Upper lobe of left lung (tissue), 6 donors: ENCODE measurements around the gene MC1R. TPM values are rescaled to one million over a fixed set of nuclear protein-coding genes. Genes with fewer than 3 reads are reported as not detected.

Source experiments
- ATAC-seq, 2 donors: fragments of 200-7000 bp; cut with Tn5 transposase; one replicate each; pipeline ENCODE4 v1.9.1; 2022; ENCODE audit warnings: mild to moderate bottlenecking in 2 of 2, moderate library complexity in 2 of 2; ENCODE audit not compliant: low FRiP score in 2 of 2
- DNase-seq, 2 donors: peaks; one replicate each; pipeline ENCODE4 v3.0.0-alpha.2; 2019 to 2020
- H3K27ac ChIP-seq, 4 donors: fragments of 200-600 bp; sonication (generic); one replicate each; pipeline ENCODE4 v1.5.1; 2016 to 2019
- H3K27me3 ChIP-seq, 4 donors: fragments of 200-600 bp; sonication (generic); one replicate each; pipeline ENCODE4 v1.5.1; 2017 to 2019
- H3K36me3 ChIP-seq, 4 donors: fragments of 200-600 bp; sonication (generic); one replicate each; pipeline ENCODE4 v1.5.1; 2016 to 2019
- H3K4me1 ChIP-seq, 4 donors: fragments of 200-600 bp; sonication (generic); one replicate each; pipeline ENCODE4 v1.5.1; 2018 to 2019
- H3K4me3 ChIP-seq, 4 donors: fragments of 200-600 bp; sonication (generic); one replicate each; pipeline ENCODE4 v1.5.1; 2017 to 2019; ENCODE audit warnings: mild to moderate bottlenecking in 2 of 4, moderate library complexity in 1 of 4
- H3K9me3 ChIP-seq, 4 donors: fragments of 200-600 bp; sonication (generic); one replicate each; pipeline ENCODE4 v1.5.1; 2018 to 2019
- CTCF ChIP-seq, 6 experiments: fragments of 450-650 bp in 4 of 6; fragments of 200-600 bp in 2 of 6; sonication (generic) in 2 of 6; IDR thresholded peaks; one replicate each; pipeline ENCODE4 v1.5.1; 2016 to 2019; ENCODE audit warnings: antibody characterized with exemption in 6 of 6
- EP300 ChIP-seq, 4 donors: sonication (generic); formaldehyde crosslinking; IDR thresholded peaks; one replicate each; pipeline ENCODE4 v1.5.1; 2017; ENCODE audit warnings: antibody characterized with exemption in 4 of 4, control low read depth in 2 of 4
- POLR2A ChIP-seq, 4 donors: fragments of 450-650 bp; IDR thresholded peaks; one replicate each; pipeline ENCODE4 v1.5.1; 2016 to 2017; ENCODE audit warnings: antibody characterized with exemption in 4 of 4, mild to moderate bottlenecking in 2 of 4
- POLR2AphosphoS5 ChIP-seq, 2 donors: sonication (generic); formaldehyde crosslinking; IDR thresholded peaks; one replicate each; pipeline ENCODE4 v1.5.1; 2017; ENCODE audit warnings: antibody characterized with exemption in 2 of 2
- WGBS, 2 donors: methylation state at CpG; one replicate each; pipeline ENCODE4 v1.1.5; 2017 to 2018; 5-methylcytosine and 5-hydroxymethylcytosine counted together
- total RNA-seq, 6 donors: library from RNA; depleted of rRNA in 4 of 6; stranded (reverse); fragments of >200 nt in 4 of 6; gene quantifications; one replicate each; pipeline versions ENCODE4 v1.1.0 to v1.2.1, GENCODE V29; 2016 to 2021
- donor health status: DM: no; HTN: no; CAD: no; lungs with moderate emphysema.
- donor health status: DM: no; HTN: yes; CAD: no; lungs with severe emphysema.

MC1R gene
- total RNA-seq, 6 donors from 2014 or later, result 4.9 to 44.0 (median 7.0) TPM

GRCh38 chr16:89919535-89920406, 1.1 kb downstream of the MC1R start:
- Histone ChIP-seq H3K27me3 (peaks cover 0 to 27% (median 21%) of the 10 kb centered on the region in 4 donors), H3K9me3 (no peaks in the 10 kb centered on the region), H3K4me1 (peaks cover 47 to 63% (median 55%) of the 10 kb centered on the region in 4 donors), H3K36me3 (no peaks in the 10 kb centered on the region), H3K4me3 (no peak overlapping the region), H3K27ac (no peak overlapping the region)
- TF ChIP-seq CTCF (IDR thresholded peaks at IDR 0.05) (no peak), EP300 (IDR thresholded peaks at IDR 0.05) (no peak), POLR2A (IDR thresholded peaks at IDR 0.05) (no peak), POLR2AphosphoS5 (IDR thresholded peaks at IDR 0.05) (no peak)
- DNase-seq (peak in 1 of 2 donors; percentile 85), ATAC-seq (no peak)
- WGBS, 2 donors, result 88 to 90% methylated on average over 49 to 52 of the region's 52 CpGs

GRCh38 chr16:89920723-89921122, 2.1 kb downstream of the MC1R start:
- WGBS, 2 donors, result 35 to 37% methylated on average over 4 to 6 of the region's 6 CpGs
- Histone ChIP-seq H3K9me3 (no peaks in the 10 kb centered on the region), H3K36me3 (no peaks in the 10 kb centered on the region), H3K27ac (no peak overlapping the region), H3K4me3 (no peak overlapping the region), H3K27me3 (peaks cover 0 to 33% (median 26%) of the 10 kb centered on the region in 4 donors), H3K4me1 (peaks cover 52 to 67% (median 59%) of the 10 kb centered on the region in 4 donors)
- DNase-seq, result no peak
- TF ChIP-seq POLR2AphosphoS5 (IDR thresholded peaks at IDR 0.05) (no peak), EP300 (IDR thresholded peaks at IDR 0.05) (no peak), POLR2A (IDR thresholded peaks at IDR 0.05) (no peak), CTCF (IDR thresholded peaks at IDR 0.05) (no peak)
- ATAC-seq, result no peak

- Histone ChIP-seq H3K27me3 (peaks cover 0 to 35% (median 27%) of the 10 kb centered on the region in 4 donors), H3K27ac (peak overlapping the region in 2 of 4 donors; percentile 76 to 78), H3K9me3 (no peaks in the 10 kb centered on the region), H3K36me3 (no peaks in the 10 kb centered on the region), H3K4me1 (peaks cover 56 to 72% (median 64%) of the 10 kb centered on the region in 4 donors), H3K4me3 (peak overlapping the region in 1 of 4 donors; percentile 61)
- ATAC-seq, result no peak
- DNase-seq, result no peak
- WGBS, 2 donors, result 37 to 39% methylated on average over 11 to 14 of the region's 14 CpGs
- TF ChIP-seq EP300 (IDR thresholded peaks at IDR 0.05) (no peak), POLR2A (IDR thresholded peaks at IDR 0.05) (no peak), POLR2AphosphoS5 (IDR thresholded peaks at IDR 0.05) (no peak), CTCF (IDR thresholded peaks at IDR 0.05) (no peak)
These were observed 2.6 kb downstream of the MC1R start for GRCh38 chr16:89921131-89921701.

- H3K4me3 ChIP-seq, result peak overlapping the region; percentile 18 to 61 (median 56)
- H3K9me3 ChIP-seq, result no peaks in the 10 kb centered on the region
- TF ChIP-seq CTCF (IDR thresholded peaks at IDR 0.05), result no peak
- TF ChIP-seq POLR2AphosphoS5 (IDR thresholded peaks at IDR 0.05), result peak; percentile 52 to 63
- TF ChIP-seq EP300 (IDR thresholded peaks at IDR 0.05), result peak in 2 of 4 donors; percentile 3 to 57
- peak in 1 of 4 donors; percentile 32 for TF ChIP-seq POLR2A (IDR thresholded peaks at IDR 0.05)
- no peaks in the 10 kb centered on the region for H3K36me3 ChIP-seq
- DNase-seq, result peak; percentile 75 to 85
- WGBS, 2 donors, result 7 to 13% methylated on average over 10 to 20 of the region's 22 CpGs
- ATAC-seq, result peak; percentile 70 to 74
- H3K4me1 ChIP-seq, result peaks cover 62 to 78% (median 69%) of the 10 kb centered on the region in 4 donors
- peaks cover 0 to 35% (median 27%) of the 10 kb centered on the region in 4 donors for H3K27me3 ChIP-seq
- peak overlapping the region; percentile 54 to 78 (median 76) for H3K27ac ChIP-seq
These were observed 3.2 kb downstream of the MC1R start for GRCh38 chr16:89921702-89922476.
